K562 (cell line): ENCODE data around the gene RPS2. TPM values are rescaled to one million over a fixed set of nuclear protein-coding genes. Genes with fewer than 3 reads are reported as not detected.

Experiments used
- CBX1 ChIP-seq: sonication (generic); IDR thresholded peaks from 2 replicates; pipeline ENCODE4 v1.6.1; 2016; ENCODE audit warnings: antibody characterized with exemption, low read depth, mild to moderate bottlenecking
- CGGBP1 ChIP-seq: fragments of 250-450 bp; sonication (Bioruptor Pico); IDR thresholded peaks from 2 replicates; pipeline ENCODE4 v1.9.0; 2021; ENCODE audit warnings: mild to moderate bottlenecking
- FOXJ2 ChIP-seq: fragments of 200-800 bp; sonication (Bioruptor generic); IDR thresholded peaks from 2 replicates; pipeline ENCODE4 v1.6.1; 2016; ENCODE audit warnings: missing genetic modification characterization, missing compliant biosample characterization
- GTF2F1 ChIP-seq: IDR thresholded peaks from 2 replicates; pipeline ENCODE4 v1.6.1; 2011; ENCODE audit warnings: low read depth, low read length, improper control_type of control experiment
- HEY1 ChIP-seq: fragments of 250-450 bp; sonication (Bioruptor Pico); IDR thresholded peaks from 2 replicates; pipeline ENCODE4 v1.5.0; 2020; ENCODE audit warnings: mild to moderate bottlenecking, moderate library complexity, borderline replicate concordance
- HMGXB4 ChIP-seq: sonication (generic); formaldehyde crosslinking; IDR thresholded peaks from 2 replicates; pipeline ENCODE4 v1.8.1; 2023; ENCODE audit warnings: mild to moderate bottlenecking, missing genetic modification reagents
- JUNB ChIP-seq: fragments of 450-650 bp; formaldehyde crosslinking; conservative IDR thresholded peaks from 2 replicates; pipeline ENCODE4 v1.4.0; 2020; ENCODE audit warnings: mild to moderate bottlenecking
- JUND ChIP-seq, 2 experiments: IDR thresholded peaks; 2 replicates in 1 of 2; 3 replicates in 1 of 2; pipeline ENCODE4 v1.6.1; 2011; ENCODE audit warnings: borderline replicate concordance in 2 of 2, low read depth in 2 of 2, low read length in 2 of 2, improper control_type of control experiment in 1 of 2, missing biosample characterization in 1 of 2, missing genetic modification characterization in 1 of 2, missing genetic modification reagents in 1 of 2
- POLR2G ChIP-seq: fragments of 200-400 bp; formaldehyde crosslinking; IDR thresholded peaks from 2 replicates; pipeline ENCODE4 v1.6.1; 2017; ENCODE audit warnings: low read depth, mild to moderate bottlenecking, antibody characterized with exemption, low read length, moderate library complexity
- RAD51 ChIP-seq: fragments of 450-650 bp; IDR thresholded peaks from 2 replicates; pipeline ENCODE4 v1.7.1; 2016; ENCODE audit warnings: low read depth, mild to moderate bottlenecking, borderline replicate concordance
- RFX5 ChIP-seq: IDR thresholded peaks from 2 replicates; pipeline ENCODE4 v1.6.1; 2011; ENCODE audit warnings: low read depth, mild to moderate bottlenecking, improper control_type of control experiment, low read length
- SAFB ChIP-seq: fragments of 200-400 bp; formaldehyde crosslinking; IDR thresholded peaks from 2 replicates; pipeline ENCODE4 v1.6.1; 2017; ENCODE audit warnings: low read depth, low read length, borderline replicate concordance
- ZNF12 ChIP-seq: sonication (generic); formaldehyde crosslinking; IDR thresholded peaks from 2 replicates; pipeline ENCODE4 v1.4.0; 2020; ENCODE audit warnings: mild to moderate bottlenecking, missing genetic modification reagents
- ZNF133 ChIP-seq: fragments of 250-450 bp; sonication (Bioruptor Pico); IDR thresholded peaks from 2 replicates; pipeline ENCODE4 v1.4.0; 2020; ENCODE audit warnings: mild to moderate bottlenecking
- ZNF239 ChIP-seq: fragments of 250-450 bp; sonication (Bioruptor Pico); IDR thresholded peaks from 2 replicates; pipeline ENCODE4 v1.4.0; 2020; ENCODE audit warnings: mild to moderate bottlenecking
- polyA plus RNA-seq, 8 experiments: library from polyadenylated mRNA; depleted of rRNA in 4 of 8; stranded (reverse) in 5 of 8; unstranded in 3 of 8; fragments of >200 nt; fragmentation: Nextera tagmentation in 2 of 8; fragmentation: Illumina TruSeq in 1 of 8; extraction: Ambion mirVana in 2 of 8; extraction: Trizol in 1 of 8; gene quantifications; 2 replicates each; pipeline versions ENCODE4 v1.2.1 to v1.2.3, GENCODE V29; 2011 to 2014; ENCODE audit warnings: inconsistent platforms in 1 of 8, missing spikeins in 1 of 8
- total RNA-seq, 7 experiments: library from RNA; depleted of rRNA in 6 of 7; stranded (reverse); fragments of >200 nt in 6 of 7; fragmentation: Illumina TruSeq in 2 of 7; extraction: Trizol in 2 of 7; gene quantifications; 2 replicates each; pipeline versions ENCODE4 v1.2.1 to v1.2.3, GENCODE V29; 2011 to 2021; ENCODE audit warnings: low replicate concordance in 1 of 7
- TF ChIP-seq, protein P1 (sequence below): IDR thresholded peaks from 3 replicates; pipeline ENCODE4 v1.6.1; 2011; ENCODE audit warnings: borderline replicate concordance, mild to moderate bottlenecking, moderate library complexity; ENCODE audit not compliant: insufficient read length; ENCODE audit errors: extremely low read depth
- TF ChIP-seq, protein P2 (sequence below): fragments of 450-650 bp; IDR thresholded peaks from 2 replicates; pipeline ENCODE4 v1.6.1; 2016; ENCODE audit warnings: borderline replicate concordance

Gene RPS2
- total and polyA plus RNA-seq, 9 of the 15 experiments (the other 6 are each of a cell fraction or from before 2014, with no cell fraction given): 834 to 4,794 (median 3,793) TPM

DNA sequence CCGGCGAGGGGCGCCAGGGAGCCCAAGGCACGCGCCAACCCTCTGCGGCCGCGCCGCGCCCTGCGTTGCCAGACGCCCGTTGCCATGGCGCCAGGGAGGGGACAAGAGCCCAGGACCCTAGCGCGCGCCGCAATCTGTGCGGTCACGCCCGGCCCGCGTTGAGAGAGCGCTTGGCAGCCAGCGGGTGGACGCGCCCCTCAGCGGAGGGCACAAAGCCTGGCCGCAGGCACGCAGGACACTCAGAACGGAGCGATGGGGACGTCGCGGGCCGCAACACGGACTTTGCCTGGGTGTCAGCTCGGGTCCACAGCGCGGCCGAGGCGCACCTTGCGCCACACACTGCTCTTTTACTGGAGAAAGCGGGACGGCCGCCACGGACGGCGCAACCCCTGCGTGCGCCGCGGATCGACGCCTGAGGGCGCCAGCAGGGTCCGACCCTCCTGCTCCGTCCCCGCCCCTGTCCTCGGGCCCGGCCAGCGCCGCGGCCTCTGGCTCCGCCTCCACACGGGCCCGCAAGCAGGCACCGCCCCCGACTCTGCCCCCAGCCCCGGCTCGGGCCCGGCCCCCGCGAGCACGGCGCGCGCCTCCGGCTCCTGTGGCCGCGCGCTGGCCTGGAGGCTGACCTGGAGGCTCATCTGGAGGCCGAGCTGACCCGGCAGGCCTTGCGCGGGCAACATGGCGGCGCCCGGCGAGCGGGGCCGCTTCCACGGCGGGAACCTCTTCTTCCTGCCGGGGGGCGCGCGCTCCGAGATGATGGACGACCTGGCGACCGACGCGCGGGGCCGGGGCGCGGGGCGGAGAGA is 19.1 kb upstream of the RPS2 start, which contains the start of gene GFER (continued):
- peak; percentile 34; the same call in 1 of the 2 replicates for TF ChIP-seq ZNF239 (CRISPR knock-in tag)
- TF ChIP-seq RAD51: no peak
- no peak for TF ChIP-seq ZNF12 (CRISPR knock-in tag)
- no peak for TF ChIP-seq JUND (IDR thresholded peaks at IDR 0.05; ENCODE audit: borderline replicate concordance, low read depth, low read length)
- peak; percentile 56; the same call in 1 of the 3 replicates for TF ChIP-seq JUND (tag; IDR thresholded peaks at IDR 0.05; ENCODE audit: borderline replicate concordance, low read depth, low read length)
- no peak for TF ChIP-seq RFX5
- TF ChIP-seq HEY1 (CRISPR knock-in tag): no peak
- TF ChIP-seq POLR2G: peak; percentile 93
- TF ChIP-seq JUNB: no peak
- TF ChIP-seq, protein P1, sequence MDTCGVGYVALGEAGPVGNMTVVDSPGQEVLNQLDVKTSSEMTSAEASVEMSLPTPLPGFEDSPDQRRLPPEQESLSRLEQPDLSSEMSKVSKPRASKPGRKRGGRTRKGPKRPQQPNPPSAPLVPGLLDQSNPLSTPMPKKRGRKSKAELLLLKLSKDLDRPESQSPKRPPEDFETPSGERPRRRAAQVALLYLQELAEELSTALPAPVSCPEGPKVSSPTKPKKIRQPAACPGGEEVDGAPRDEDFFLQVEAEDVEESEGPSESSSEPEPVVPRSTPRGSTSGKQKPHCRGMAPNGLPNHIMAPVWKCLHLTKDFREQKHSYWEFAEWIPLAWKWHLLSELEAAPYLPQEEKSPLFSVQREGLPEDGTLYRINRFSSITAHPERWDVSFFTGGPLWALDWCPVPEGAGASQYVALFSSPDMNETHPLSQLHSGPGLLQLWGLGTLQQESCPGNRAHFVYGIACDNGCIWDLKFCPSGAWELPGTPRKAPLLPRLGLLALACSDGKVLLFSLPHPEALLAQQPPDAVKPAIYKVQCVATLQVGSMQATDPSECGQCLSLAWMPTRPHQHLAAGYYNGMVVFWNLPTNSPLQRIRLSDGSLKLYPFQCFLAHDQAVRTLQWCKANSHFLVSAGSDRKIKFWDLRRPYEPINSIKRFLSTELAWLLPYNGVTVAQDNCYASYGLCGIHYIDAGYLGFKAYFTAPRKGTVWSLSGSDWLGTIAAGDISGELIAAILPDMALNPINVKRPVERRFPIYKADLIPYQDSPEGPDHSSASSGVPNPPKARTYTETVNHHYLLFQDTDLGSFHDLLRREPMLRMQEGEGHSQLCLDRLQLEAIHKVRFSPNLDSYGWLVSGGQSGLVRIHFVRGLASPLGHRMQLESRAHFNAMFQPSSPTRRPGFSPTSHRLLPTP: no peak
- TF ChIP-seq HMGXB4: peak; percentile 76; the same call in 1 of the 2 replicates
- TF ChIP-seq CGGBP1: 0 out of 2 replicates have a peak, but pooled peaks have one; percentile 28
- peak; percentile 70 for TF ChIP-seq SAFB
- TF ChIP-seq, protein P2, sequence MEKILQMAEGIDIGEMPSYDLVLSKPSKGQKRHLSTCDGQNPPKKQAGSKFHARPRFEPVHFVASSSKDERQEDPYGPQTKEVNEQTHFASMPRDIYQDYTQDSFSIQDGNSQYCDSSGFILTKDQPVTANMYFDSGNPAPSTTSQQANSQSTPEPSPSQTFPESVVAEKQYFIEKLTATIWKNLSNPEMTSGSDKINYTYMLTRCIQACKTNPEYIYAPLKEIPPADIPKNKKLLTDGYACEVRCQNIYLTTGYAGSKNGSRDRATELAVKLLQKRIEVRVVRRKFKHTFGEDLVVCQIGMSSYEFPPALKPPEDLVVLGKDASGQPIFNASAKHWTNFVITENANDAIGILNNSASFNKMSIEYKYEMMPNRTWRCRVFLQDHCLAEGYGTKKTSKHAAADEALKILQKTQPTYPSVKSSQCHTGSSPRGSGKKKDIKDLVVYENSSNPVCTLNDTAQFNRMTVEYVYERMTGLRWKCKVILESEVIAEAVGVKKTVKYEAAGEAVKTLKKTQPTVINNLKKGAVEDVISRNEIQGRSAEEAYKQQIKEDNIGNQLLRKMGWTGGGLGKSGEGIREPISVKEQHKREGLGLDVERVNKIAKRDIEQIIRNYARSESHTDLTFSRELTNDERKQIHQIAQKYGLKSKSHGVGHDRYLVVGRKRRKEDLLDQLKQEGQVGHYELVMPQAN: no peak; the same call in 1 of the 2 replicates
- TF ChIP-seq GTF2F1: 0 out of 2 replicates have a peak, but pooled peaks have one; percentile 35
- TF ChIP-seq ZNF133 (CRISPR knock-in tag): no peak
- peak; percentile 82 for TF ChIP-seq FOXJ2 (tag)
- peak; percentile 40; the same call in 1 of the 2 replicates for TF ChIP-seq CBX1
